Measurements from ENCODE around the gene FRMD5. TPM values are rescaled to one million over a fixed set of nuclear protein-coding genes. Genes with fewer than 3 reads are reported as not detected.

The FRMD5 gene
- total and polyA plus RNA-seq, 2 experiments from 2014 or later, result 5.9 to 10.1 TPM

- TF ChIP-seq, protein P1, sequence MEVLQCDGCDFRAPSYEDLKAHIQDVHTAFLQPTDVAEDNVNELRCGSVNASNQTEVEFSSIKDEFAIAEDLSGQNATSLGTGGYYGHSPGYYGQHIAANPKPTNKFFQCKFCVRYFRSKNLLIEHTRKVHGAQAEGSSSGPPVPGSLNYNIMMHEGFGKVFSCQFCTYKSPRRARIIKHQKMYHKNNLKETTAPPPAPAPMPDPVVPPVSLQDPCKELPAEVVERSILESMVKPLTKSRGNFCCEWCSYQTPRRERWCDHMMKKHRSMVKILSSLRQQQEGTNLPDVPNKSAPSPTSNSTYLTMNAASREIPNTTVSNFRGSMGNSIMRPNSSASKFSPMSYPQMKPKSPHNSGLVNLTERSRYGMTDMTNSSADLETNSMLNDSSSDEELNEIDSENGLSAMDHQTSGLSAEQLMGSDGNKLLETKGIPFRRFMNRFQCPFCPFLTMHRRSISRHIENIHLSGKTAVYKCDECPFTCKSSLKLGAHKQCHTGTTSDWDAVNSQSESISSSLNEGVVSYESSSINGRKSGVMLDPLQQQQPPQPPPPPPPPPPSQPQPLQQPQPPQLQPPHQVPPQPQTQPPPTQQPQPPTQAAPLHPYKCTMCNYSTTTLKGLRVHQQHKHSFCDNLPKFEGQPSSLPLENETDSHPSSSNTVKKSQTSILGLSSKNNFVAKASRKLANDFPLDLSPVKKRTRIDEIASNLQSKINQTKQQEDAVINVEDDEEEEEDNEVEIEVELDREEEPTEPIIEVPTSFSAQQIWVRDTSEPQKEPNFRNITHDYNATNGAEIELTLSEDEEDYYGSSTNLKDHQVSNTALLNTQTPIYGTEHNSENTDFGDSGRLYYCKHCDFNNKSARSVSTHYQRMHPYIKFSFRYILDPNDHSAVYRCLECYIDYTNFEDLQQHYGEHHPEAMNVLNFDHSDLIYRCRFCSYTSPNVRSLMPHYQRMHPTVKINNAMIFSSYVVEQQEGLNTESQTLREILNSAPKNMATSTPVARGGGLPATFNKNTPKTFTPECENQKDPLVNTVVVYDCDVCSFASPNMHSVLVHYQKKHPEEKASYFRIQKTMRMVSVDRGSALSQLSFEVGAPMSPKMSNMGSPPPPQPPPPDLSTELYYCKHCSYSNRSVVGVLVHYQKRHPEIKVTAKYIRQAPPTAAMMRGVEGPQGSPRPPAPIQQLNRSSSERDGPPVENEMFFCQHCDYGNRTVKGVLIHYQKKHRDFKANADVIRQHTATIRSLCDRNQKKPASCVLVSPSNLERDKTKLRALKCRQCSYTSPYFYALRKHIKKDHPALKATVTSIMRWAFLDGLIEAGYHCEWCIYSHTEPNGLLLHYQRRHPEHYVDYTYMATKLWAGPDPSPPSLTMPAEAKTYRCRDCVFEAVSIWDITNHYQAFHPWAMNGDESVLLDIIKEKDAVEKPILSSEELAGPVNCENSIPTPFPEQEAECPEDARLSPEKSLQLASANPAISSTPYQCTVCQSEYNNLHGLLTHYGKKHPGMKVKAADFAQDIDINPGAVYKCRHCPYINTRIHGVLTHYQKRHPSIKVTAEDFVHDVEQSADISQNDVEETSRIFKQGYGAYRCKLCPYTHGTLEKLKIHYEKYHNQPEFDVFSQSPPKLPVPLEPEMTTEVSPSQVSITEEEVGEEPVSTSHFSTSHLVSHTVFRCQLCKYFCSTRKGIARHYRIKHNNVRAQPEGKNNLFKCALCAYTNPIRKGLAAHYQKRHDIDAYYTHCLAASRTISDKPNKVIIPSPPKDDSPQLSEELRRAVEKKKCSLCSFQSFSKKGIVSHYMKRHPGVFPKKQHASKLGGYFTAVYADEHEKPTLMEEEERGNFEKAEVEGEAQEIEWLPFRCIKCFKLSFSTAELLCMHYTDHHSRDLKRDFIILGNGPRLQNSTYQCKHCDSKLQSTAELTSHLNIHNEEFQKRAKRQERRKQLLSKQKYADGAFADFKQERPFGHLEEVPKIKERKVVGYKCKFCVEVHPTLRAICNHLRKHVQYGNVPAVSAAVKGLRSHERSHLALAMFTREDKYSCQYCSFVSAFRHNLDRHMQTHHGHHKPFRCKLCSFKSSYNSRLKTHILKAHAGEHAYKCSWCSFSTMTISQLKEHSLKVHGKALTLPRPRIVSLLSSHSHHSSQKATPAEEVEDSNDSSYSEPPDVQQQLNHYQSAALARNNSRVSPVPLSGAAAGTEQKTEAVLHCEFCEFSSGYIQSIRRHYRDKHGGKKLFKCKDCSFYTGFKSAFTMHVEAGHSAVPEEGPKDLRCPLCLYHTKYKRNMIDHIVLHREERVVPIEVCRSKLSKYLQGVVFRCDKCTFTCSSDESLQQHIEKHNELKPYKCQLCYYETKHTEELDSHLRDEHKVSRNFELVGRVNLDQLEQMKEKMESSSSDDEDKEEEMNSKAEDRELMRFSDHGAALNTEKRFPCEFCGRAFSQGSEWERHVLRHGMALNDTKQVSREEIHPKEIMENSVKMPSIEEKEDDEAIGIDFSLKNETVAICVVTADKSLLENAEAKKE (CRISPR knock-in tag; IDR thresholded peaks at IDR 0.05), result no peak
- TF ChIP-seq CREB1 (CRISPR knock-in tag; IDR thresholded peaks at IDR 0.05; ENCODE audit: low read depth), result no peak
- no peak for TF ChIP-seq ZNF114 (CRISPR knock-in tag; IDR thresholded peaks at IDR 0.05)
Measured at GRCh38 chr15:44144992-44145391, 50.1 kb downstream of the FRMD5 start (continued).

DNA sequence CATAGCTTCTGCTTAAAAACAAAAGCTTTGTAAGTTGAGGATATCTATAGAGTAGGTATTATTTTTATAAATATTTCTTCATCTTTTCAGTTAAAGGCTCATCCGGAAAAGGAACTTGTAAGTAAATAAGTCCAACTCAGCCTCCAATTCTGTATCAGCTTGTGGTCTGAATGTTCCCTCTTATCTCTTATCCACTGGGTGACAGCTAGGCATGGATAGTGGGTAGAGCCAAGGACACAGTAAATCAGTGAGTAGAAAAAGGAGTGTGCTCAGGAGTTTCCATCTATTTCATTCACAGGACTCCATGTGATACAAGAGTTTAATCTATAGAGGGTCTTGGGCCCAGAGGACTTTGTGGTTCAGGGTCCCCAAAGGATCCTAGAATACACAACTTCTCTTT lies 50.9 kb downstream of the FRMD5 start:
- H2AFZ ChIP-seq, result no peak overlapping the region

More for the DNA sequence above, 50.9 kb downstream of the FRMD5 start:
- no peaks in the 10 kb centered on the region for H3K9me2 ChIP-seq (ENCODE audit: insufficient read depth)
- no peaks in the 10 kb centered on the region for H3K36me3 Mint-ChIP-seq (ENCODE audit: low read depth)
- H3K4me2 ChIP-seq, result no peak overlapping the region
- DNase-seq (ENCODE audit: low spot score) (no peak), ATAC-seq (no peak)
- H3K4me3 ChIP-seq, result no peak overlapping the region
- no peaks in the 10 kb centered on the region for H3K27me3 ChIP-seq (ENCODE audit: insufficient read depth)
- H3K27ac ChIP-seq (ENCODE audit: low read depth), result no peak overlapping the region
- H3K9me3 Mint-ChIP-seq, result no peaks in the 10 kb centered on the region
- no peaks in the 10 kb centered on the region for H3K79me2 ChIP-seq (replicated peaks; ENCODE audit: insufficient read depth)
- H3F3A ChIP-seq (replicated peaks; ENCODE audit: low read depth), result no peaks in the 10 kb centered on the region
- H4K20me1 ChIP-seq (replicated peaks; ENCODE audit: insufficient read depth), result 0 out of 2 replicates have a peak, but pooled peaks cover 3% of the 10 kb centered on the region
- H3K4me1 Mint-ChIP-seq, result no peaks in the 10 kb centered on the region
- no peak overlapping the region for H3K27ac Mint-ChIP-seq
- TF ChIP-seq POLR2AphosphoS5 (IDR thresholded peaks at IDR 0.05; ENCODE audit: low read depth) (no peak), ZNF331 (CRISPR knock-in tag; IDR thresholded peaks at IDR 0.05; ENCODE audit: low read depth) (no peak), NANOG (IDR thresholded peaks at IDR 0.05; ENCODE audit: borderline replicate concordance) (no peak), ETS1 (IDR thresholded peaks at IDR 0.05) (no peak), EZH2 (IDR thresholded peaks at IDR 0.05; ENCODE audit: low read depth, unreplicated experiment) (no peak)
- TF ChIP-seq, protein P1 (CRISPR knock-in tag; IDR thresholded peaks at IDR 0.05), result no peak
- H3K27me3 Mint-ChIP-seq (ENCODE audit: insufficient read depth, low read depth, poor library complexity), result no peaks in the 10 kb centered on the region
- H3K36me3 ChIP-seq (ENCODE audit: insufficient read depth), result no peaks in the 10 kb centered on the region
- H3K4me1 ChIP-seq (ENCODE audit: insufficient read depth), result no peaks in the 10 kb centered on the region
- no peak overlapping the region for H3K4me3 Mint-ChIP-seq

Data from GM23338 (cell line).